Fibroblast of lung (primary cell): ENCODE measurements around the gene ARFIP1. TPM values are rescaled to one million over a fixed set of nuclear protein-coding genes. Genes with fewer than 3 reads are reported as not detected.

ENCODE experiments used
- DNase-seq, 2 donors: peaks; one replicate each; pipeline versions ENCODE4 v3.0.0 to v3.0.0-alpha.2; 2010; ENCODE audit warnings: low read depth in 2 of 2
- H2AFZ ChIP-seq: 2 replicates; pipeline ENCODE4 v1.5.1; 2012; ENCODE audit warnings: low read length, control low read depth, inconsistent platforms
- H3K27ac ChIP-seq: 2 replicates; pipeline ENCODE4 v1.5.1; 2011; ENCODE audit warnings: low read length, control low read depth; ENCODE audit not compliant: insufficient read depth
- H3K27me3 ChIP-seq: 2 replicates; pipeline ENCODE4 v1.5.1; 2011; ENCODE audit warnings: mild to moderate bottlenecking, low read length; ENCODE audit not compliant: control insufficient read depth, insufficient read depth
- H3K36me3 ChIP-seq: 2 replicates; pipeline ENCODE4 v1.5.1; 2011; ENCODE audit warnings: low read length; ENCODE audit not compliant: control insufficient read depth, insufficient read depth
- H3K4me1 ChIP-seq: 2 replicates; pipeline ENCODE4 v1.5.1; 2011; ENCODE audit warnings: low read length; ENCODE audit not compliant: control insufficient read depth, insufficient read depth; ENCODE audit errors: extremely low read depth
- H3K4me2 ChIP-seq: 2 replicates; pipeline ENCODE4 v1.5.1; 2011; ENCODE audit warnings: low read length, control low read depth; ENCODE audit not compliant: insufficient read depth; ENCODE audit errors: extremely low read depth
- H3K4me3 ChIP-seq, 4 experiments: fragments of 200-600 bp in 1 of 4; sonication (generic) in 1 of 4; replicated peaks in 1 of 4; 2 replicates each; pipeline ENCODE4 v1.5.1; 2011 to 2016; ENCODE audit warnings: low read length in 4 of 4, low read depth in 3 of 4, mild to moderate bottlenecking in 3 of 4, control low read depth in 2 of 4, inconsistent platforms in 1 of 4, mixed read lengths in 1 of 4; ENCODE audit not compliant: insufficient read depth in 1 of 4; ENCODE audit errors: control extremely low read depth in 1 of 4
- H3K79me2 ChIP-seq: 2 replicates; pipeline ENCODE4 v1.5.1; 2012; ENCODE audit warnings: mild to moderate bottlenecking, low read length, inconsistent platforms; ENCODE audit not compliant: control insufficient read depth, insufficient read depth
- H3K9ac ChIP-seq: 2 replicates; pipeline ENCODE4 v1.5.1; 2011; ENCODE audit warnings: mild to moderate bottlenecking, low read length, control low read depth; ENCODE audit not compliant: insufficient read depth
- H3K9me3 ChIP-seq: 2 replicates; pipeline ENCODE4 v1.5.1; 2012; ENCODE audit warnings: low read depth, low read length; ENCODE audit not compliant: control insufficient read depth, insufficient read depth
- H4K20me1 ChIP-seq: 2 replicates; pipeline ENCODE4 v1.5.1; 2011; ENCODE audit warnings: low read length; ENCODE audit not compliant: control insufficient read depth, insufficient read depth; ENCODE audit errors: extremely low read depth
- EZH2 ChIP-seq: IDR thresholded peaks from 2 replicates; pipeline ENCODE4 v1.5.1; 2012; ENCODE audit warnings: low read length, control low read depth, mild to moderate bottlenecking; ENCODE audit errors: missing control alignments
- polyA plus RNA-seq, 2 donors: library from polyadenylated mRNA; depleted of rRNA in 1 of 2; stranded (reverse) in 1 of 2; unstranded in 1 of 2; fragments of >200 nt; gene quantifications; 2 replicates each; pipeline ENCODE4 v1.2.1, GENCODE V29; 2011 to 2012; ENCODE audit warnings: missing spikeins in 1 of 2
- total RNA-seq: library from RNA; depleted of rRNA; stranded (reverse); fragments of >200 nt; gene quantifications from 2 replicates; pipeline ENCODE4 v1.2.1, GENCODE V29; 2014
- TF ChIP-seq, protein P1 (sequence below), 2 donors: IDR thresholded peaks in 1 of 2; conservative IDR thresholded peaks in 1 of 2; 1 replicate in 1 of 2; 2 replicates in 1 of 2; pipeline ENCODE4 v1.5.1; 2011 to 2012; ENCODE audit warnings: low read length in 2 of 2, control low read depth in 1 of 2, inconsistent platforms in 1 of 2, low read depth in 1 of 2, mild to moderate bottlenecking in 1 of 2

The ARFIP1 gene
- total and polyA plus RNA-seq, 2 donors (not counting 1 experiment from before 2014, with no cell fraction given): 35.6 to 40.8 TPM

DNA sequence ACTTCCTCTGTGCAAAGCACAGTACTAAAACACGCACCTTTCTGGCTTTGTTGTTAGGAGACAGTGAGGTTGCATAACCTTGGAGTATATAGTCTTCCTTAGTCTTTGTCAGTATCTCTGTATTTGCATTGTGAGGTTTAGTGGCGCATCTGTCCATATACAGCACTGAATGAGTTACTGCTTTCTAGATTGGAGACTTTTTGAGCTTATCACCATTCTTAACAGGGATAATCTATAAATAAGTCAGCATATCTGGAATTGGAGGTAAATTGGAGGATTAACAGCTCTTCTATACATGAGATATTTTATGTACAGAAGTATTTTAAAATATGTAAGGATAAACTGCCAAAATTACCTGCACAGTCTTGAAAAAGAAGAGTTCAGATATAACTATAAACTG lies 160.7 kb downstream of the ARFIP1 start:
- H3K27me3 ChIP-seq: peaks cover 26% of the 10 kb centered on the region
- peaks cover 3% of the 10 kb centered on the region for H3K4me1 ChIP-seq
- H3K9me3 ChIP-seq: no peaks in the 10 kb centered on the region

DNA sequence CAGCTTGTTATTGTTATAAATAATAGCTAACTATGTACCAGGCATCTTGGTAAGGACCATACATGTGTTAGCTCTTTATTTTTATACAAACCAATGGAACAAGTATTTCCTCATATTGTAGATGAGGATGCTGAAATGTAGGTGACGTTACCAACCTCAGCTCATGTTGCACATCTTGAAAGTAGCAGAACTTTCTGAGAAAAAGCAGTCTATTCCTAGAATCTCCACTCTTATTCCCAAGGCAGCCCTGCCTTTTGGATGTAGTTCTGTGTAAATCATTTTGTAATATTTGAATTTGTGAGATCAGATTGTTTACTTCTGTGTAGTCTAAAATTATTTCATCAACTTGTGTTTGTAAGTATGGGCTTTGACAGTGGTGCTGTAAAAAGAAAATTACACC lies 161.7 kb downstream of the ARFIP1 start:
- H4K20me1 ChIP-seq: no peaks in the 10 kb centered on the region
- peaks cover 3% of the 10 kb centered on the region for H3K4me1 ChIP-seq
- no peaks in the 10 kb centered on the region for H3K9me3 ChIP-seq
- H3K4me2 ChIP-seq: no peak overlapping the region
- TF ChIP-seq, protein P1, sequence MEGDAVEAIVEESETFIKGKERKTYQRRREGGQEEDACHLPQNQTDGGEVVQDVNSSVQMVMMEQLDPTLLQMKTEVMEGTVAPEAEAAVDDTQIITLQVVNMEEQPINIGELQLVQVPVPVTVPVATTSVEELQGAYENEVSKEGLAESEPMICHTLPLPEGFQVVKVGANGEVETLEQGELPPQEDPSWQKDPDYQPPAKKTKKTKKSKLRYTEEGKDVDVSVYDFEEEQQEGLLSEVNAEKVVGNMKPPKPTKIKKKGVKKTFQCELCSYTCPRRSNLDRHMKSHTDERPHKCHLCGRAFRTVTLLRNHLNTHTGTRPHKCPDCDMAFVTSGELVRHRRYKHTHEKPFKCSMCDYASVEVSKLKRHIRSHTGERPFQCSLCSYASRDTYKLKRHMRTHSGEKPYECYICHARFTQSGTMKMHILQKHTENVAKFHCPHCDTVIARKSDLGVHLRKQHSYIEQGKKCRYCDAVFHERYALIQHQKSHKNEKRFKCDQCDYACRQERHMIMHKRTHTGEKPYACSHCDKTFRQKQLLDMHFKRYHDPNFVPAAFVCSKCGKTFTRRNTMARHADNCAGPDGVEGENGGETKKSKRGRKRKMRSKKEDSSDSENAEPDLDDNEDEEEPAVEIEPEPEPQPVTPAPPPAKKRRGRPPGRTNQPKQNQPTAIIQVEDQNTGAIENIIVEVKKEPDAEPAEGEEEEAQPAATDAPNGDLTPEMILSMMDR (conservative IDR thresholded peaks at IDR 0.05 in 1 of 2, IDR thresholded peaks at IDR 0.05 in 1 of 2; ENCODE audit: low read depth in 1 of 2, low read length in 2 of 2): no peak
- DNase-seq: no peak
- no peak overlapping the region for H3K27ac ChIP-seq
- H3K79me2 ChIP-seq: no peaks in the 10 kb centered on the region
- H3K36me3 ChIP-seq: no peaks in the 10 kb centered on the region
- no peak overlapping the region for H3K9ac ChIP-seq
- H3K27me3 ChIP-seq: peaks cover 18% of the 10 kb centered on the region
- H3K4me3 ChIP-seq: no peak overlapping the region
- H2AFZ ChIP-seq: no peak overlapping the region

More for the DNA sequence above, 160.7 kb downstream of the ARFIP1 start:
- H3K4me3 ChIP-seq: no peak overlapping the region
- no peaks in the 10 kb centered on the region for H3K36me3 ChIP-seq
- H3K27ac ChIP-seq: no peak overlapping the region
- no peak overlapping the region for H2AFZ ChIP-seq
- TF ChIP-seq, protein P1 (conservative IDR thresholded peaks at IDR 0.05 in 1 of 2, IDR thresholded peaks at IDR 0.05 in 1 of 2; ENCODE audit: low read depth in 1 of 2, low read length in 2 of 2): no peak
- TF ChIP-seq EZH2: no peak
- no peak for DNase-seq
- H3K4me2 ChIP-seq: no peak overlapping the region
- H3K79me2 ChIP-seq: no peaks in the 10 kb centered on the region
- H3K9ac ChIP-seq: no peak overlapping the region
- H4K20me1 ChIP-seq: no peaks in the 10 kb centered on the region

DNA sequence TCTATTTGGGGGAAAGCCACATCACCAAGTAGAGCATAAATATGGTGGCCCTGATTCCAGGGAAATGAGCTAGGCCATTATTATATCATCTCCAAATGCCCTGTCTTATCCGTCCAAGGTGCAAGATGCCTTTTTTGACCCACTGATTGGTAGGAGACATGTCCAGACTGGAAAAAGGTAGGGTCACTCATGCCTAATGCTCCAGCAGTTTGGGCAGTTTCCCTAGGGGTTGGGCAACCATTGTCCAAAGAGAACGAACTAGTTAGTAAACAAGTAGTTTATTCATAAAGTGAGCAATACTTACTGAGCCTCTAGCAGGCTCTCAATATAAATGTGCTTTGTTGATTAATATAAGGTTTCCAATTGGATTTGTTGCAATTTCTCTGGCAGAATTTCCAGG lies 162.6 kb downstream of the ARFIP1 start:
- Histone ChIP-seq H3K4me3 (no peak overlapping the region), H3K36me3 (no peaks in the 10 kb centered on the region), H2AFZ (no peak overlapping the region), H3K4me2 (no peak overlapping the region), H3K9me3 (no peaks in the 10 kb centered on the region), H4K20me1 (no peaks in the 10 kb centered on the region), H3K27ac (no peak overlapping the region), H3K79me2 (no peaks in the 10 kb centered on the region), H3K4me1 (peaks cover 3% of the 10 kb centered on the region), H3K27me3 (peaks cover 12% of the 10 kb centered on the region), H3K9ac (no peak overlapping the region)
- TF ChIP-seq, protein P1 (conservative IDR thresholded peaks at IDR 0.05 in 1 of 2, IDR thresholded peaks at IDR 0.05 in 1 of 2; ENCODE audit: low read depth in 1 of 2, low read length in 2 of 2): no peak
- TF ChIP-seq EZH2: no peak
- DNase-seq: no peak
